Mammary epithelial cell (primary cell): ENCODE measurements around the gene HMCN2.

Source experiments
- EZH2 ChIP-seq: IDR thresholded peaks from 2 replicates; pipeline ENCODE4 v1.6.1; 2012; ENCODE audit warnings: low read length, inconsistent platforms, borderline replicate concordance
- TF ChIP-seq, protein P1 (sequence below), 2 donors: IDR thresholded peaks in 1 of 2; conservative IDR thresholded peaks in 1 of 2; 2 replicates each; pipeline ENCODE4 v1.5.1; 2011 to 2012; ENCODE audit warnings: inconsistent platforms in 2 of 2, low read length in 2 of 2, mild to moderate bottlenecking in 2 of 2, control low read depth in 1 of 2, low read depth in 1 of 2; ENCODE audit not compliant: insufficient read depth in 1 of 2; ENCODE audit errors: extremely low read depth in 1 of 2

DNA sequence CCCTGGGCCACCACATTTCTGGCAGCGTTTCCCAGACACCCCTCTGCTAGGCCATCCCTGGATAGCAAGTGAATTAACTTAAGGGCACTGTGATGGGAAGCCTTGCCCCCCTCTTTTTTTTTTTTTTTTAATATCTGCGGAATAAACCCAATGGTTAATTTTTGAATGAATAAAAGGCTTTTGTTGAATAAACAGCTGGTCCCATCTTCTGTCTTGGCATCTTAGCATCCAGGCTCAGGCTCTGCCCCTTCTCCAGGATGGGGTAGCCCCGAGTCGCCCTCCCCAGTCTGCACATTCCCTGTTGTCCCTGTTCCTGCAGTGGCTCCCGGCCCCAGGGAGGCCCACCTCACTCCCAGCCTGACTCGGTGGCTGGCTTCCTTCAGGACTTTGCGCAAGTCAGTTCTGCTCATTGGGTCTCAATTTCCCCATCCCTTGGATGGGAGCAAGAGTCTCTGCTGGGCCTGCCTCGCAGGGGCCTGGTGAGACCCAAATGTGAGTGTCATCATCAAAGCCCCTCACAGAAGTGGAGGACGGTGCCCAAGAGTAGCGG is 29.0 kb upstream of the HMCN2 start:
- TF ChIP-seq, protein P1, sequence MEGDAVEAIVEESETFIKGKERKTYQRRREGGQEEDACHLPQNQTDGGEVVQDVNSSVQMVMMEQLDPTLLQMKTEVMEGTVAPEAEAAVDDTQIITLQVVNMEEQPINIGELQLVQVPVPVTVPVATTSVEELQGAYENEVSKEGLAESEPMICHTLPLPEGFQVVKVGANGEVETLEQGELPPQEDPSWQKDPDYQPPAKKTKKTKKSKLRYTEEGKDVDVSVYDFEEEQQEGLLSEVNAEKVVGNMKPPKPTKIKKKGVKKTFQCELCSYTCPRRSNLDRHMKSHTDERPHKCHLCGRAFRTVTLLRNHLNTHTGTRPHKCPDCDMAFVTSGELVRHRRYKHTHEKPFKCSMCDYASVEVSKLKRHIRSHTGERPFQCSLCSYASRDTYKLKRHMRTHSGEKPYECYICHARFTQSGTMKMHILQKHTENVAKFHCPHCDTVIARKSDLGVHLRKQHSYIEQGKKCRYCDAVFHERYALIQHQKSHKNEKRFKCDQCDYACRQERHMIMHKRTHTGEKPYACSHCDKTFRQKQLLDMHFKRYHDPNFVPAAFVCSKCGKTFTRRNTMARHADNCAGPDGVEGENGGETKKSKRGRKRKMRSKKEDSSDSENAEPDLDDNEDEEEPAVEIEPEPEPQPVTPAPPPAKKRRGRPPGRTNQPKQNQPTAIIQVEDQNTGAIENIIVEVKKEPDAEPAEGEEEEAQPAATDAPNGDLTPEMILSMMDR (conservative IDR thresholded peaks at IDR 0.05 in 1 of 2, IDR thresholded peaks at IDR 0.05 in 1 of 2; ENCODE audit: extremely low read depth in 1 of 2, insufficient read depth in 1 of 2, low read depth in 1 of 2, low read length in 2 of 2): no peak
- no peak for TF ChIP-seq EZH2
